Fibroblast of skin of abdomen (primary cell): ENCODE data around the gene GSTM3.
"Not testable (repeated sequence)": the region's sequence is repeated elsewhere in the genome, so short reads cannot be mapped to it uniquely, and the experiment has no call there.

Experiments used
- DNase-seq: peaks from one replicate; pipeline ENCODE4 v3.0.0-alpha.2; 2013

The GSTM3 gene

GRCh38 chr1:109761227-109762038 is 20.6 kb upstream of the GSTM3 start:
- no peak for DNase-seq

GRCh38 chr1:109760581-109761226 is 19.9 kb upstream of the GSTM3 start:
- DNase-seq = no peak

GRCh38 chr1:109759513-109760334 is 18.9 kb upstream of the GSTM3 start:
- DNase-seq = no peak

GRCh38 chr1:109757936-109758786 is 17.3 kb upstream of the GSTM3 start:
- no peak for DNase-seq

GRCh38 chr1:109756848-109757521 is 16.1 kb upstream of the GSTM3 start:
- DNase-seq = no peak

GRCh38 chr1:109756325-109756724 is 15.5 kb upstream of the GSTM3 start:
- not testable (repeated sequence) for DNase-seq

- no peak for DNase-seq
Observed at GRCh38 chr1:109754738-109755137, 13.9 kb upstream of the GSTM3 start.

- no peak for DNase-seq
Observed at GRCh38 chr1:109751531-109752260, 10.9 kb upstream of the GSTM3 start.

GRCh38 chr1:109750920-109751319 is 10.1 kb upstream of the GSTM3 start:
- DNase-seq = no peak

- no peak for DNase-seq
Observed at GRCh38 chr1:109750241-109750882, 9.5 kb upstream of the GSTM3 start.

GRCh38 chr1:109749221-109749620 is 8.4 kb upstream of the GSTM3 start:
- no peak for DNase-seq

GRCh38 chr1:109748311-109748710 is 7.5 kb upstream of the GSTM3 start:
- not testable (repeated sequence) for DNase-seq

GRCh38 chr1:109739738-109740614 is 862 bp downstream of the GSTM3 start:
- peak; percentile 69 for DNase-seq

- DNase-seq = no peak
Observed at GRCh38 chr1:109733236-109733870, 7.5 kb downstream of the GSTM3 start.

GRCh38 chr1:109732390-109732881 is 8.4 kb downstream of the GSTM3 start:
- no peak for DNase-seq

GRCh38 chr1:109730666-109731065 is 10.2 kb downstream of the GSTM3 start:
- no peak for DNase-seq

- DNase-seq = no peak
Observed at GRCh38 chr1:109728870-109729269, 12.0 kb downstream of the GSTM3 start.

GRCh38 chr1:109726728-109727373 is 14.0 kb downstream of the GSTM3 start:
- DNase-seq = no peak
